IPS DF 19.7 (cell line): ENCODE measurements around the gene TTC28.
"Not testable (repeated sequence)": the region's sequence is repeated elsewhere in the genome, so short reads cannot be mapped to it uniquely, and the experiment has no call there.

Experiments used
- DNase-seq: peaks from one replicate; pipeline ENCODE4 v3.0.0-alpha.2; 2013; ENCODE audit warnings: low read depth, low spot score

Gene TTC28

GRCh38 chr22:28183078-28183860 is 496.4 kb downstream of the TTC28 start:
- DNase-seq, result no peak

DNA sequence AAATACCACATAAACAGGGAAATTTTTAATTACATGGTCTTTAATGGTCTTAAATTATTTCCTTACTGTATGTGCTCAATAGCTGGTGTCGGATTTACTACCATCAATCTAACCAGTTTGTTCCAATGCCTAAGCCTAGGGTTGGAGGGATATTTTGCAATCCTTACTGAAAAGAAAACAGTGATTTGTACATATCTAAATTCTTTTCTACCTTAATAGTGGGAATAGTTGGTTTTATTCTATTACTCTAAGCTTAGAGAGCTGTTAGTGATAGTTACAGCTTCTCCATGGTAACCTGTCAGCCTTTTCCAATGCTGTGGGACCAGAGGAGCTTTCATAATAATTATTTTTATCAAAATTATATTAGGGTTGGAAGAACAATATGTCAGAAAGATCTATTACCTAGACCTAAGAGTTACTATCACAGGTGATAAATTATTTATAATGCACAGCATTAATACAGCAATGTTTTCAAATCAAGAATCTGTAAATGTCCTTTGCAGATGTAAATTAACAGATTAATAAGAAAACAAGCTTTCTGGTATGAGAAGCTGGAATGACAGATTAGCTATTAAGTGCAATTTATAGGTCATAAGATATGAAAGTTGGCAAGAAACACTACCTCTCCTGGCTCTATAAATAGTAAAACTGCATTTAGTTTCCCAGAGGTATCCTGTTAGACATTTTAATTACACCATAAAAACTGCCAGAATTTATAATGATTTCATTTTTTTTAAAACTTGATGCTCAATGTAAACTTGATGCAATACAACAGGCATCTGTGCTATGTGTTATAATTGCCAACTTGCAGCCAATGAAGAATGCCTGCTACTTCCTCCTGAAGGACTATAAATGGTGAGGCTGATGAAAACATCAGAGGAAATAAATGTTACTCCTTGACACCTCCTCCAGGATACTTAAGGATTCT is 498.6 kb downstream of the TTC28 start:
- DNase-seq, result no peak

DNA sequence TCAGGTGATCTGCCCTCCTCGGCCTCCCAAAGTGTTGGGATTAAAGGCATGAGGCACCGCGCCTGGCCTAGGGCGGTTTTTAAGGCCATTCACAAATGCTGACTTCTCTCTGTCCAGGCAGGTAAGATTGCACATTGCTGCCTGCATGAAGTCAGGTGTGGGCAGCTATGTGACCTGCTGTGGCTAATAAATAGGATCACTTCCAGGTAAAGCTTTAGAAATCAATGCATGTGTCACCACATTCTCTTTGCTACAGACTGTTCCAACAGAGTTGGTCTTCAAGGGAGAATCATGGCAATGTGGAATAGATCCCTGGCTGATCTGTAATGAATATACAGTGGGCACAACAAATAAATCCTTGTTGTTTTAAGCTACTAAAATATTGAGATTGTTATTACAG is 500.2 kb downstream of the TTC28 start:
- DNase-seq, result no peak

DNA sequence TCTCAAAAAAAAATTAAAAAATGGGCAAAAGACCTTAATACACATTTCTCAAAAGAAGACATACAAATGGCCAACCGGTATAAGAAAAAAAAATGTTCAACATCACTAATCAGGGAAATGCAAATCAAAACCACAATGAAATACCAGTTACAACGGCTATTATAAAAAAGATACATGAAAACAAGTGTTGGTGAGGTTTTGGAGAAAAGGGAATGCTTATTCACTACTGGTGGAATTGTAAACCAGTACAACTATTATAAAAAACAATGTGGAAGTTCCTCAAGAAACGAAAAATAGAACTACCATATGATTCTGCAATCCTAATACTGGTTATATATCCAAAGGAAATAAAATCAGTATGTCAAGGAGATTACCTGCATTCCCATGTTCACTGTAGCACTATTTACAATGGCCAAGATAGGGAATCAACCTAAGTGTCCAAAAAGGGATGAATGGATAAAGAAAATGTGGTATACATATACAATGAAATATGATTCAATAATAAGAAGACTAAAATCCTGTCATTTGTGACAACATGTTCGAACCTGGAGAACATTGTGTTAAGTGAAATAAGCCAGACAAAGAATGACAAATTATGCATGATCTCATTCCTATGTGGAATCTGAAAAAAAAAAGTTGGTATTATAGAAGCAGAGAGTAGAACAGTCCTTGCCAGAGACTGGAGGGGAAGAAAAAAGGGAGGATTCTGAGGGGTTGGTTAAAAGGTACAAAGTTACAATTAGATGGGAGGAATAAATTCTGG is 503.7 kb downstream of the TTC28 start:
- no peak for DNase-seq

DNA sequence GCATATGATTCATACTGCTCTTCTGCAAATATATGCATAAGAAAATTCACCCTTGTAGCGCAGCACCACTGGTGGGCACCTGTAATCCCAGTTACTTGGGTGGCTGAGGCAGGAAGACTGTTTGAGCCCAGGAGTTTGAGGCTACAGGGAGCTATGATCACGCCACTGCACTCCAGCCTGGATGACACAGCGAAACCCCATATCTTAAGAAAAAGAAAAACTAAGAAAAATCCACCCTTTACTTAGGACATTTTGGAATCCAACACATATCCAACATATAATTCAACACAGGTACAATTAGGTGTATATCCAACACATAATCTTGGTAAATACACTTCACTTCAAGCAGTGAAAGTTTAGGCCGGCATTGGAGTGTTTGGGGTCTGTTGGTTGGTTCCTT is 505.1 kb downstream of the TTC28 start:
- no peak for DNase-seq

- DNase-seq, result no peak
Observed at GRCh38 chr22:28172892-28173670, 506.6 kb downstream of the TTC28 start.

- DNase-seq, result no peak
Observed at GRCh38 chr22:28171712-28172111, 507.9 kb downstream of the TTC28 start.

- DNase-seq, result no peak
Observed at GRCh38 chr22:28171115-28171514, 508.5 kb downstream of the TTC28 start.

DNA sequence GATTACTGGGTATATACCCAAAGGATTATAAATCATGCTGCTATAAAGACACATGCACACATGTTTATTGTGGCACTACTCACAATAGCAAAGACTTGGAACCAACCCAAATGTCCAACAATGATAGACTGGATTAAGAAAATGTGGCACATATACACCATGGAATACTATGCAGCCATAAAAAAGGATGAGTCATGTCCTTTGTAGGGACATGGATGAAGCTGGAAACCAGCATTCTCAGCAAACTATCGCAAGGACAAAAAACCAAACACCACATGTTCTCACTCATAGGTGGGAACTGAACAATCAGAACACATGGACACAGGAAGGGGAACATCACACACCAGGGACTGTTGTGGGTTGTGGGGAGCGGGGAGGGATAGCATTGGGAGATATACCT is 510.3 kb downstream of the TTC28 start:
- not testable (repeated sequence) for DNase-seq

DNA sequence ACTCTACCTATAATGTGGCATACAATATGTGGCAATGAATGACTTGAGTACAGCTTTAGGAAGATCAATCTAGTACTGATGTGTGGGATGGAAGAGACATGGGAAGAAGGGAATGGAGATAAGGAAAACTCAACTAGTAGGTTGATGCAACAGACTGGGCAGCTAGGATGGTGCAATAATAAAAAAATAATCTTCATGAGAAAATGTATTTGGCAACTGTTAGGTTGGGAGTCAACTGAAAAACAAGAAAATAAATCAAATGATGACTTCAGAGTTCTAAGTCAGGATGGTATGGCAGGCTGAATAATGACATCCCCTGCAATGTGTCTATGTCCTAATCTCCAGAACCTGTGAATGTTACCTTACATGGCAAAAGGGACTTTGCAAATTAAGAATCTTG is 523.8 kb downstream of the TTC28 start:
- DNase-seq, result no peak

GRCh38 chr22:28154861-28155260 is 524.8 kb downstream of the TTC28 start:
- no peak for DNase-seq

- DNase-seq, result no peak
Observed at GRCh38 chr22:28151151-28151816, 528.4 kb downstream of the TTC28 start.

DNA sequence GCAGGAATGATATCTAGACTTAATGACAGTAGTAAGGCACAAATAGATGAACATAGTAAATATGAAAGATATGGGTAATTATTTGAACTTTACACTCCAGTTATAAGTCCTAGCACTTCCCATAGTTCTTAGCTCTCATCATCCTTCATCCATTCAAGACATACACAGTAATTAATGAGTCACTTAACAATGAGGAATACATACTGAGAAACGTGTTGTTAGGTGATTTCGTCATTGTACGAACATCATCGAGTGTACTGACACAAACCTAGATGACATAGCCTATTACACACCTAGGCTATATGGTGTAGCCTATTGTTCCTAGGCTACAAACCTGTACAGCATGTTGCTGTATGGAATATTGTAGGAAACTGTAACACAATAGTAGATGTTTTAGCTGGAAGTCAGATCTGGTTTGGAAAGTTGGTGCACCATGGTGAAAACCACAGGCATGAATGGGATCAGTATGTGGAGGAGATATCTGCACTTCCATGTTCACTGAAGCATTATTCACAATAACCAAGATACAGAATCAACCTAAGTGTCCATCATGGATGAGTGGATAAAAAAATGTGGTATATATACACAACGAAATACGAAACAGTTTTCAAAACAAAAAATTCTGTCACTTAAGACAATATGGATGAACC is 530.7 kb downstream of the TTC28 start:
- DNase-seq, result no peak

DNA sequence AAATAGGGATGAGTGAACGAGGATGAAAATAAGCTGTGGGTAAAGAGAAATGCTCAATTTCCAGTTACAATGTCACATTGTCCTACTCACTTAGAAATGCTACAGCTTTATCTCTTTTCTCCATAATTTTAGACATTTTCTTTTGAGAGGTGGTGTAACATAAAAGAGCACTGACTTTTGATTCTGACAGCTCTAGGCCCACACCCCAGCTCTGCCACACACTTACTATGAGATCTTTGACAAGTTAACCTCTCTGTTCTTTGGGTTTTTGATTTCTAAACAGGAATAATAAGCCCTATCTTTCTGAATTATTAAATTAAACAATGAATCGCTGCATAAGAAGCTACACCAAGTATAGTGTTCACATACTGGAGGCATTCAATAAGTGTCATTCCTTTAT is 532.2 kb downstream of the TTC28 start:
- no peak for DNase-seq

DNA sequence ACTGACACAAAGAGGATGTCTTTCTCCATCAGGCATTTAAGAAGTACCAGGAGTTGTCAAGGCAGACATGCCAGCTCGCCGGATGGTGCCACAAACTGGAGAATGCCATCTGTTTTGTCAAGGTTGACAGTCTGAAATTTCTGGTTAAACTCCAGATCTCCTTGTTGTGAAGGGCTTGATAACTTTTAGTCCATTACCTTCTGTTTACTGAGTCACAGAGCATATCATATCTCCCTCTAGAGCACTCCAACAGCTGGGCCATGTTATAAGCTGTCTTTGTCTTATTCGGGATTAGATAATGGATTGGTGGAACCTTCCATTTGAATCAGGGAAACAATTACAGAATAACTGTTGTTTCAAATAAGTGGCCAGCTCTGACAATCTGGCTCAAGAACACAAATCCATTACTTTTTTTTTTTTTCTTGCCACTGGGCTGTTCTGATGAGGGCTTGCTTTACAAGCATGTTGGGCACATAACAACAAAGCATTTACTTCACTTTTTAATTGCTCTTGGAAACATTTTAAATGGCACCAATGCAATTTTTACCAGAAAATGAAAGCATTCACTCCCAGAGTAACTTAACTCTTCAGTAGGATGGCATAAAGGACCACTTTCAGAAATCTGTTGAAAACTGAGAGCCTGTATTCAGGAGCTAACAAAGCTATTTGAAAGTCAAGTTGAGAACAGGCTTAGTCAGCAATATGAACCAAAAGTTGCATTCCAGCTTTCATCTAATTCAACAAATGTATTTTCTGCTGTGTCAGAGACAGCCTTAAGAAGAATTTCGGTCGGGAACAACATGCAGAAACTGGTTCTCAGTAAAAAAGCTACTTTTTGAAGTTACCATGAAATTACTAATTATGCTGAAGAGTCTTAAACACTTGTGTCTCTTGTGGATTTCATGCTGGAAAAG is 533.0 kb downstream of the TTC28 start:
- no peak for DNase-seq

DNA sequence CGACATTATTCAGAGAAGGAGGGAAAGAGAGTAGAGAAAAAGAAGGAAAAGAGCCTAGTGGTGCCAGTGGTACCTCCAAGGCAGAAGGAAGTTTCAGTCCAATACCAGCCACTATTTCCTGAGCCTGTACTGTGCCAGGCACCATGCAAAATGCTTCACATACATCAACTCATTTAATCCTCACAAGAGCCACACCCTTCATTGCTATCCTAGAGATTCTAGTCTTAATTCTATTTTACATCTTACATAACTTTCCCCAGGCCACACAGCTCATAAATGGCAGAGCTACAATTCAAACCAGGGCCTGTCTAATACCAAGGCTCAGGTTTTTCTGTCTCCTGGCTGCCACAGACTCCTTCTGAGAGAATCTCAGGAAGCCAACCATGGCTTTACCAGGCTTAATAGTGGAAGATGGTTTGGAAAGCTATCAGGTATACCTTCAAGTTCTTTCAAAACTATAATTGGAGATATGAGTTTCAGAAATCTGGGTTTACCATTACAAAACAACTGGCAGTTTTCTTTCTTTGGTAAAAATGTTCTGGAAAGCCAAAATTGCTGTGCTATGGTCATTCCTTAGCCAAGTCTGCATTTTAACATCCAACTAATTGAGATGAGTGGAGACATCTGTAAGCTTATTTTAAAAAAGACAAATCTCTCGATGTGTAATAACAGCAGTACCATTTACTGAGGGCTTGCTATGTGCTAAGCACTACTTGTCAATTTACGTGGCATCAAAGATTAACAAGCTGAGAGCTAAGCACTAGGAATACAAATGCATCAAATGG is 535.5 kb downstream of the TTC28 start:
- DNase-seq, result no peak

- DNase-seq, result no peak
Observed at GRCh38 chr22:28143241-28143865, 536.3 kb downstream of the TTC28 start.
